Loucy (cell line): ENCODE data around the gene PLEKHH1.

Source experiments
- EZH2phosphoT487 ChIP-seq: fragments of 200-600 bp; IDR thresholded peaks from 2 replicates; pipeline ENCODE4 v1.6.1; 2018; ENCODE audit warnings: antibody characterized with exemption, mild to moderate bottlenecking, moderate library complexity, borderline replicate concordance
- TF ChIP-seq, protein P1 (sequence below): fragments of 200-600 bp; sonication (generic); conservative IDR thresholded peaks from 2 replicates; pipeline ENCODE4 v1.5.1; 2014; ENCODE audit warnings: mild to moderate bottlenecking, antibody characterized with exemption, low read length

DNA sequence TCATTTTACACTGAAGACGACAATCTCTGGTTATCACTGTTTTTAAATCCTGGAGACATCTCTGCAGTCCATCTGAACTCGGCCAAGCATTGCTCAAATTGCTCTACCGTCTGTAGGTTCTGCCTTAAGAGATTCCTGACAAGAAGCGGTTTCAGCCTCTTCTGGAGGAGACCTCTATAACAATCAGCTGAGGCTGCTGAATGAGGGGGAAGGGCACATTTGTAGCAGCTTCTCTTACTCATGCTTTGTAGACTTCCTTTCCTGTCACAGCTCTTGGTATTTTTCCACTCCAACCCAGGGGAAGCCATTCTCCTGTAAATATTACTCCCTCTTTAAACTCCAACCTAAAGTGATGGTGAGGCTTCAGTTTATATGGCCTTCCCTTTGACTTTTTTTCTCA lies 89.6 kb downstream of the PLEKHH1 start:
- TF ChIP-seq EZH2phosphoT487 = no peak
- TF ChIP-seq, protein P1, sequence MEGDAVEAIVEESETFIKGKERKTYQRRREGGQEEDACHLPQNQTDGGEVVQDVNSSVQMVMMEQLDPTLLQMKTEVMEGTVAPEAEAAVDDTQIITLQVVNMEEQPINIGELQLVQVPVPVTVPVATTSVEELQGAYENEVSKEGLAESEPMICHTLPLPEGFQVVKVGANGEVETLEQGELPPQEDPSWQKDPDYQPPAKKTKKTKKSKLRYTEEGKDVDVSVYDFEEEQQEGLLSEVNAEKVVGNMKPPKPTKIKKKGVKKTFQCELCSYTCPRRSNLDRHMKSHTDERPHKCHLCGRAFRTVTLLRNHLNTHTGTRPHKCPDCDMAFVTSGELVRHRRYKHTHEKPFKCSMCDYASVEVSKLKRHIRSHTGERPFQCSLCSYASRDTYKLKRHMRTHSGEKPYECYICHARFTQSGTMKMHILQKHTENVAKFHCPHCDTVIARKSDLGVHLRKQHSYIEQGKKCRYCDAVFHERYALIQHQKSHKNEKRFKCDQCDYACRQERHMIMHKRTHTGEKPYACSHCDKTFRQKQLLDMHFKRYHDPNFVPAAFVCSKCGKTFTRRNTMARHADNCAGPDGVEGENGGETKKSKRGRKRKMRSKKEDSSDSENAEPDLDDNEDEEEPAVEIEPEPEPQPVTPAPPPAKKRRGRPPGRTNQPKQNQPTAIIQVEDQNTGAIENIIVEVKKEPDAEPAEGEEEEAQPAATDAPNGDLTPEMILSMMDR = no peak
